Neural cell (in vitro differentiated cells): Measurements from ENCODE around the gene TRIM44.

Experiments
- CTCF ChIP-seq: fragments of 450-650 bp; IDR thresholded peaks from 2 replicates; pipeline ENCODE4 v1.5.1; 2014; ENCODE audit warnings: antibody characterized with exemption, mild to moderate bottlenecking, moderate library complexity; ENCODE audit not compliant: poor library complexity, severe bottlenecking
- EZH2 ChIP-seq: fragments of 200-600, 300-800 bp; shearing (Covaris generic), sonication (generic); IDR thresholded peaks from 2 replicates; pipeline ENCODE4 v1.6.1; 2014; ENCODE audit warnings: antibody characterized with exemption, low read length, borderline replicate concordance, mild to moderate bottlenecking; ENCODE audit not compliant: insufficient read depth, poor library complexity, severe bottlenecking
- REST ChIP-seq: IDR thresholded peaks from 2 replicates; pipeline ENCODE4 v1.6.1; 2012; ENCODE audit warnings: borderline replicate concordance

- TF ChIP-seq CTCF (no peak), EZH2 (no peak), REST (no peak)
Observed at GRCh38 chr11:35712533-35712932, 50.0 kb downstream of the TRIM44 start.
